ENCODE results near the gene CLEC4E.

GRCh38 chr12:8499616-8500015, 41.1 kb downstream of the CLEC4E start:
- TF ChIP-seq POLR2AphosphoS5 (IDR thresholded peaks at IDR 0.05; ENCODE audit: low read depth, low read length) (no peak), CTCF (IDR thresholded peaks at IDR 0.05) (no peak; the same call in 1 of the 2 replicates), TCF7L2 (IDR thresholded peaks at IDR 0.05; ENCODE audit: low read depth, low read length) (no peak)
